GM18519 (cell line): Measurements from ENCODE around the gene PLEKHO2.

ENCODE experiments used
- ATAC-seq: cut with Tn5 transposase; IDR thresholded peaks from one replicate; pipeline ENCODE4 v1.9.1; 2021; ENCODE audit warnings: mild to moderate bottlenecking, moderate library complexity; ENCODE audit not compliant: unreplicated experiment, low FRiP score

The PLEKHO2 gene

DNA sequence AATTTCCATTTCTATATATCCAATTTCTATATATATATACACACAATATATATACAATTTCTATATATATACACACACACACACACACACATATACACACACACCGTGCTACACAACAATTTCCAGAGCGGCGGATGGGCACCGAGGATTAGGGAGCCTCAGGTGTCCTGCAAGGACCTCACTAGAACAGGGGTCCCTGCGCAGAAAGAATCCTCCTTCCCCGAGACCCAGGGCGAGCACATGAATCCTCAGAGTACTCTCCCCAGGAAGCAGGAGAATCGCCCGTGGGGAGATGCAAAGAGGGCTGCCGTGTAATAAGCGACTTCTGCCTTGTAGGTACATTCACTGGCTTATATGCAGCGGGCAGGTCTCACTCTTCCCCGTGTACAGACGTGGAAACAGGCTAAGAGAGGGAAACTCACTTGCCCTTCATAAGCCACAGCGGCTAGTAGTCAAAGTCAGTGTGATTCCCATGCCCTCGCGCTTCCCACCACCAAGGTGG lies 16.7 kb upstream of the PLEKHO2 start:
- ATAC-seq = no peak

GRCh38 chr15:64825431-64826294 lies 16.1 kb upstream of the PLEKHO2 start, which contains the start of gene PIF1:
Gene PIF1, minus strand, starts transcription at chr15:64825647. Its CDS starts 1,312 bp downstream, at chr15:64824335.
- peak; percentile 77 for ATAC-seq

GRCh38 chr15:64828985-64829384 lies 12.7 kb upstream of the PLEKHO2 start:
- ATAC-seq = no peak

DNA sequence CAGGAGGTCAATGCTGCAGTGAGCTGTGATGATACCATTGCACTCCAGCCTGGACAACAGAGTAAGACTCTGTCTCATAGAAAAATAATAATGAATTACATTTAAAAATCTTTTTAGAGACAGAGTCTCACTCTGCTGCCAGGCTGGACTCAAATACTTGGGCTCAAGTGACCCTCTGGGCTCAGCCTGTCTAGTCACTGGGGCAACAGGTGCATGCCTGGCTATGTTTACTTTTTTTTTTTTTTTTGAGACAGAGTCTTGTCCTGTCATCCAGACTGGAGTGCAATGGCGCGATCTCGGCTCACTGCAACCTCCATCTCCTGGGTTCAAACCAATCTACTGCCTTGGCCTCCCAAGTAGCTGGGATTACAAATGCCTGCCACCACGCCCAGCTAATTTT lies 8.0 kb upstream of the PLEKHO2 start:
- ATAC-seq = no peak

DNA sequence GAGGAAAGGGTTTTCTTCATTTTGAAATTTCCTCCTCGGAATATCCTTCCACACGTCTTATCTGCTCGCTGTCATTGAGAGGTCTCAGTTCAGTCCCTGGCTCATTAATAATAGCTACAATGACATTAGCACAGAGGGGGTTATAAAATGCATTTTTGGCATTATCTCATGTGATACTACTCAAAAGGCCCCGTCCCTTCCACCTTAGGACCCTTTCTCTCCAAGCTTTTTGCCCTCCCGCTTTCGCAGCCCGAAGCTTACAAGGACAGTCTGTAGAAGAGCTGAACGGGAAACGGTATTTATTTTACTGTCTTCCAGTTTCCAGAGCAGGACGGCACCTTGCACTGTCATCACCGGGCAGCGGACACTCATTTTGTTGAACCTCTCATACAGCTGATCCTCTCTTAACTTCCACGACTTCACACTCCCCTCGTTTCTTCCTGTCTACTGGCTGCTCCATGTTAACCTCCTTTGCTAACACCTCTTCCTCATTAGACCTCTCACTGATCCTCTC lies 5.6 kb upstream of the PLEKHO2 start:
- no peak for ATAC-seq

GRCh38 chr15:64837502-64837901 lies 4.2 kb upstream of the PLEKHO2 start:
- ATAC-seq = no peak

DNA sequence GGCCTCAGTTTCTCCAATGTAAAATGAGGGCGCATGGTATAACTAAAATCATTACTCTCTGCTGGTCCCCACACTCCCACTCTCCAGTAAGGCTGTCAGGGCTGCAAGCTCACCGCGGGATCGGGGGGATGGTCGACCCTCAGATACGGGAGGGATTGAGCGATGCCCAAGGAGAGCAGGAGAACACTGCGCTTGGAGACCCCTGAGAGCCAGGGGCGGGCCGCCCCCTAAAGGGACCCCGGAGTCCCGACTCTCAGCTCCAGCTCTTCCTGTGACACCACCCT lies 713 bp upstream of the PLEKHO2 start:
- ATAC-seq = no peak

GRCh38 chr15:64842096-64842939 lies 603 bp downstream of the PLEKHO2 start:
- no peak for ATAC-seq

DNA sequence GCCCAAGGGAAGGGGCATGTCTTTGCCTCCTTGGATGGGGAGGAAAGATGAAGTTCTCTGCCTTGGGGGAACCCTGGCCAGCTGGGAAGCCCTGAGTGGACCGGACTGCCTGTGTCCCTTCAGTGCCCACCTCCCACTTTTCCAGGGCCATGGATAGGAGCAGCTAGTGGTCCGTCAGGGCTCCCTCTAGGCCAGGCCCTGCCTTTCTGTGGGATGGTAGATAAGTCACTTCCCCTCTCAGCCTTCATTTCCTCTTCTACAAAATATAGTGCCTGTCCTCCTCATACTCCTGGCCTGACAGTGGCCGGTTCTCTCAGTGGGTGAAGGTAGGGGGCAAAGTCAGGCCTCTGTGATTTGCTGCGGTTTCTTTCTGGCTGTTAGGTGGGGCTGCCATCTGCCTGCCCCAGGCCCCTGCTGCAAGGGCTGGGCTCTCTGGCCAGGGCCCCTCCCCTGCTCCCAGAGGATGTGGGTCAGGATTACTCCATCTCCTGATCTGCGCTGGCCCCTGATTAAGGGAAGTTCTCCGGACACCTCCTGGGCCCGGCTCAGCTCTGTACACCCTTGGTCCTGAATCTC lies 1.4 kb downstream of the PLEKHO2 start:
- no peak for ATAC-seq

- ATAC-seq = no peak
Observed at GRCh38 chr15:64843991-64844390, 2.3 kb downstream of the PLEKHO2 start.

DNA sequence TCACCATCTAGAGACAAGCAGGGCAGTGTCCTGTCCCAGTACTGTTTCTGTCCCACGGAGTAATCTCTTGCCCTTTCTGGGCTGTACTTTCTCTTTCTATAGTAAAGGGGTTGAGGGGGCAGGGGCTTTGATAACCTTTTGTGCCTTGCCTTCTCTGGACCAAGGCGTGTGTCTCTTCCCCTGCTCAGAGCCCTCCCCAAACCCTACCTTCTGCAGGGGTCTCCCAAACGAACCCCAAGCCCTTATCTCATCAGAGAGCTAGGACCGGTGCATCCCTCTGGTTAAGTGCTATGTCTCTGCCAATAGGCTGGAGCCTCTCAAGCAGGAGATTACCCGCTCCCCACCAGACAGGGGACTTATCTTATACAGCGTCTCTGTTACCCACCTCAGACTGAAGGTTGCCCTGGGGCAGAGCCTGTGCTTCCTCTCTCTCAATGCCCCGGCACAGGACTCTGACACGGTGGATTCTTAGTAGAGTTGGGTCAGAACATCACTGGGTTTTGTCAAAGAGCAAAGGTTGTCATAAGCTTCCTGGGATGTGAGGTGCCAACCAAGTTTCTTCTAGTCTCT lies 2.9 kb downstream of the PLEKHO2 start:
- ATAC-seq = no peak

DNA sequence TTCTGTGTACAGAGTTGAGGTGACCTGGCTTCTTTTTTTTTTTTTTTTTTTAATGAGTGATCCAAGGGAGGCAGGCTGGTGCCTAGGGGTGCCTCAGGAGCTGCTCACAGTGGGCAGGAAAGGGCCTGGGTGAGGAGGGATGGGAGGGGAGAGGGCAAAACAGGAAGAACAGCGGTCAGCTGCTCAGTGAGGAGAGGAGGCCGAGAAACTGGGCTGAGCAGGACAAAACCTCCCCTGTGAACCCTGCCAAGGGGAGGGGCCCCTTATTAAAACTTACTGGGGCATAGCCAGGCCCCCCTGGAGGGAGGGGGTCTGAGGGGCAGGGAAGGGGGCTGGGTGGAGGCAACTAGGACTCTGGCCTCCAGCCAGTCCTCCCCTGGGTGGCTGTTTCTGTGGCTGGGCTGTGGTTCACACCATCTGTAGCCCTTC lies 3.5 kb downstream of the PLEKHO2 start:
- ATAC-seq = no peak

DNA sequence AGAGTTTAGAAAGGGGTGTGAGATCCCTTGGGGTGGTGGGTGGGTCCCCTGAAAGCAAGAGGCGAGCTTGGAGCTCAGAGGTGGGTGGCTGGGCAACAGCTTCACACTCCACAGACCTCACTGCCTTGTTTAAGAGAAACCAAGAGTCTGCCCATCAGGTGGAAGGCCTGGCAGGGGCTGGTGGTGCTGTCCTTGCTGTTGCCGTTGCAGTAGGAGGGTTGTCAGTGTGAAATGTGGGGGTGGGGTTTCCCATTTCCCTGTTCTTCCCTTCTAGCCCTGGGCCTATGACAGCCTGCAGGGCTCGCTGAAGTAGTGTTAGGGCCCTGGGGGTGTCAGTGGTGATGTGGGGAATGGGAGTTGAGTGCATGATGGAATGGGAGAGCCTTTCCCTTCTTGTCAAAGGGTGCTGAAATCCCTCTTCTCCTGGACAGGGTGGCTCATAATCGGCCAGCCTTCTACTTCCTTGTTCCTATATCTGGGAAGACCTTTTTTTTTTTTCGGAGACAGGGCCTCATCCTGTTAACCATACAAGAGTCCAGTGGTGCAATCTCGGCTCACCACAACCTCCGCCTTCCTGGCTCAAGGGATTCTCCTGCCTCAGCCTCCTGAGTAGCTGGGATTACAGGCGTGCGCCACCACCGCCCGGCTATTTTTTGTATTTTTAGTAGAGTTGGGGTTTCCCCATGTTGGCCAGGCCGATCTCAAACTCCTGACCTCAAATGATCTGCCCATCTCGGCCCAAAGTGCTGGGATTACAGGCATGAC lies 4.3 kb downstream of the PLEKHO2 start:
- no peak for ATAC-seq

DNA sequence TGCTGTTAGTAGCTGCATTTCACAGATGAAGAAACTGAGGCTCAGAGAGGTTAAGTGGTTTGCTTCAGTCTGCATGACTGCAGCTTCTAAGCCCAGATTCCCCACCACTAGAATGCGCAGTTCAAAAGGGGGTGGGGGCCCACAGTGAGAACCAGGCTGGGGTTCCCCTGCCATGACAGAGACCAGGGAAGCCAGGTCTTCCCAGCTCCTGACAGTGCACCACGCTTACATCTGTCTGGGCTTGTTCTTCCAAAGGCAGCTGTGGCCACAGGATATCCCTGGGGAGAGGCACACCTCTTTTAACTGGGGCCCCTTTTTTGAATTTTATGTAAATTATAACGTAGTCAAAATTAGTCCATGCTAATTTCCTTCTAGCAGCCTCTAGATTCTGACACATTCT lies 5.3 kb downstream of the PLEKHO2 start:
- ATAC-seq = no peak

DNA sequence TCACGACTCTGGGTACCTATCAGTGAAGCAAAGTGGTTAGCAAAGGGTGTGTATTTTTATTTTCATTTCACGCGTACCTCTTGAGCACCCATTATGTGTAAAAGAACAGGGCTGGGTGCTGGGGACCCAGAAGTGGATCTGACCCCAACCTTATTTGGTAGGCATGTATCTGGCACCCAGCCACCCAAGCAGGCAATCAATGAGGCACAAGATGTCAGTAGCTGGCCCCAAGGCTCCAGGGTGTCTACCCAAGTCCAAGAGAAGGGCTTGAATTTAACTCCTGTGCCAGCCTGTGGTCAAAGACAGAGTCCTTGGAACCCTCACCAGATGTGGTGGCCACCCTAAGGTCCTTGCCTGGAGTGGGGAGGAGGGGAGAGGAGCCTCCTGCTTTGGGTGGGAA lies 5.7 kb downstream of the PLEKHO2 start:
- ATAC-seq = no peak

DNA sequence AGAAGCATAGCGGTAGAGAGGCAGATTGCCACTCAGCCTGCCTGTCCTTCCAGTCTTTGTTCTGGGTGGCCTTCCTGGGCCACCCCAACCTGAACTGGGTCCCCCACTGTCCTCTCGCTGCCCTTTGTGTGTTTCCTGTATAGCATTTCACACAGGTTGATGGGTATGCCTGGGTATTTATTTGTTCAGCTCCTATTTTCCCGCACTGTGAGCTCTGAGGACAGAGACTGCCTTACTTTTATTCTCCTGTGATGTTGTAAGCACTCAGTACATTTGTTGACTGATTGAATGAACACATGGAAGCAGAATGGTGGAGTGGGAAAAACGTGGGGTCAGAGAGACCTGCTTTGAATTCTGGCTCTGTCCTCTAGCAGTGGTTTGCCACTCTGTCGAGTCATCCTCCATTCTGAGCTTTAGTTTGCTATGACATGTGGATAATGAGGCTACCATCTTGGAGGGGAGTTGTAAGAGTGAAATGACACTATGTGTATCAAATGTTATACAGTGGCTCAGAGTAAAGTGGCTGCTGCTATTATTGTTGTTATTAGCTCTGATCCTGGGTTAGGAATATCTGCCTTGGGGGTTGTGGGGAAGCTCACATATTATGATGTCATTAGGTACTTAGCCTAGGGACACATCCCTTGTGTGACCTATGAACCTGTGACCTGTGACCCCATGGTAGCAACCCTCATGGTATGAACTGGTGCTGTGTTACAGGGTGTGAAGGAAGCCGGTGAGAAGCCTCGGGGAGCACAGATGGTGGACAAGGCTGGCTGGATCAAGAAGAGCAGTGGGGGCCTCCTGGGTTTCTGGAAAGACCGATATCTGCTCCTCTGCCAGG lies 6.4 kb downstream of the PLEKHO2 start:
- no peak for ATAC-seq

GRCh38 chr15:64850778-64851502 lies 9.2 kb downstream of the PLEKHO2 start:
- no peak for ATAC-seq

DNA sequence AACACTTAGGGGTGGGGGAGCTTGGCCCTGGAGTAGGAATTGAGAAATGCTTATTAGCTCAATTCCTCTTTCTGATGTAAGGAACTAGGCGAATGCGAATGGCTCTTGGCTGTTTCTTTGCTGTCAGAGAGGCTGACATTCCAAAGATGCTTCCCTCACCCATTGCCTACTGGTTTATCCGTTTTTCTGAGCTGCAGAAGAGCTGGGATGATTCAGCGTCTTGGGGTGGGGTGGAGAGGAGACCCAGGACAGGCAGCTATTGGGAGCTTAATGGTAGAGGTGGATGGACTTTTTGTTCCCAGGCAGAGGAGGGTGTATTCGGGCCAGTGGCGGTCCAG lies 9.8 kb downstream of the PLEKHO2 start:
- no peak for ATAC-seq
